PC-9 (cell line): ENCODE results near the gene MRPS23. TPM values are rescaled to one million over a fixed set of nuclear protein-coding genes. Genes with fewer than 3 reads are reported as not detected.

ENCODE experiments used
- BruUV-seq: library from RNA; stranded (reverse); fragments of 400-500 nt; replicated peaks from 2 replicates; lab custom pipeline; 2021; lab: Mats Ljungman, UMichigan
- CTCF ChIA-PET: fragments of 300-600 bp; sonication (Branson Sonifier 250); formaldehyde crosslinking; loops from one replicate; lab custom pipeline; 2022; ENCODE audit warnings: antibody characterized with exemption; lab: Charles Lee
- POLR2A ChIA-PET: fragments of 300-600 bp; sonication (Branson Sonifier 250); formaldehyde crosslinking; loops from one replicate; lab custom pipeline; 2022; ENCODE audit warnings: antibody characterized with exemption; ENCODE audit not compliant: unreplicated experiment; lab: Charles Lee
- DNase-seq, 2 experiments: peaks; one replicate each; pipeline versions ENCODE4 v3.0.0 to v3.0.0-alpha.2; 2015 to 2022; ENCODE audit warnings: mixed read lengths in 1 of 2
- H2AFZ ChIP-seq: fragments of 200-600 bp; sonication (generic); 2 replicates; pipeline ENCODE4 v1.8.1; 2017; ENCODE audit warnings: antibody characterized with exemption
- H3F3A ChIP-seq: fragments of 200-600 bp; sonication (generic); 2 replicates; pipeline ENCODE4 v1.8.1; 2017; ENCODE audit warnings: antibody characterized with exemption, mild to moderate bottlenecking, low read depth; ENCODE audit not compliant: insufficient read depth
- H3K27ac ChIP-seq: fragments of 200-600 bp; sonication (generic); 2 replicates; pipeline ENCODE4 v1.6.1; 2016; ENCODE audit warnings: mixed run types
- H3K27me3 ChIP-seq: fragments of 200-600 bp; sonication (generic); 2 replicates; pipeline ENCODE4 v1.6.1; 2016; ENCODE audit warnings: low read depth, mixed run types; ENCODE audit not compliant: insufficient read depth
- H3K36me3 ChIP-seq: fragments of 200-600 bp; sonication (generic); 2 replicates; pipeline ENCODE4 v1.6.1; 2016; ENCODE audit warnings: low read depth, mixed run types
- H3K4me1 ChIP-seq: fragments of 200-600 bp; sonication (generic); replicated peaks from 2 replicates; pipeline ENCODE4 v1.6.1; 2016; ENCODE audit warnings: mixed run types; ENCODE audit not compliant: insufficient read depth
- H3K4me2 ChIP-seq: fragments of 200-600 bp; sonication (generic); 2 replicates; pipeline ENCODE4 v1.6.1; 2017; ENCODE audit warnings: mixed run types
- H3K4me3 ChIP-seq: fragments of 200-600 bp; sonication (generic); 2 replicates; pipeline ENCODE4 v1.6.1; 2016; ENCODE audit warnings: mixed run types
- H3K79me2 ChIP-seq: fragments of 200-600 bp; sonication (generic); 2 replicates; pipeline ENCODE4 v1.6.1; 2017; ENCODE audit warnings: low read depth, mixed run types
- H3K9me2 ChIP-seq: fragments of 200-600 bp; sonication (generic); 2 replicates; pipeline ENCODE4 v1.8.1; 2017; ENCODE audit warnings: mild to moderate bottlenecking; ENCODE audit not compliant: insufficient read depth
- H3K9me3 ChIP-seq: fragments of 200-600 bp; sonication (generic); 2 replicates; pipeline ENCODE4 v1.8.1; 2016; ENCODE audit warnings: low read depth; ENCODE audit not compliant: insufficient read depth
- H4K20me1 ChIP-seq: fragments of 200-600 bp; sonication (generic); 2 replicates; pipeline ENCODE4 v1.8.1; 2017; ENCODE audit not compliant: insufficient read depth
- EZH2 ChIP-seq: fragments of 200-600 bp; sonication (generic); IDR thresholded peaks from 2 replicates; pipeline ENCODE4 v1.8.0; 2017; ENCODE audit warnings: antibody characterized with exemption, low read depth
- intact Hi-C: fragments of 100-400 bp; cut with micrococcal nuclease; formaldehyde crosslinking; loops from one replicate; pipeline ENCODE4 v1.10.0; 2022; ENCODE audit not compliant: unreplicated experiment
- total RNA-seq: library from RNA; stranded (reverse); gene quantifications from 2 replicates; pipeline ENCODE4 v1.2.3, GENCODE V29; 2021
- TF ChIP-seq, protein P1 (sequence below): fragments of 200-600 bp; sonication (generic); conservative IDR thresholded peaks from 2 replicates; pipeline ENCODE4 v1.6.1; 2017; ENCODE audit warnings: mixed run types, antibody characterized with exemption, mild to moderate bottlenecking, moderate library complexity

The MRPS23 gene
- total RNA-seq, 1 experiment from 2014 or later = 49.7 TPM

DNA sequence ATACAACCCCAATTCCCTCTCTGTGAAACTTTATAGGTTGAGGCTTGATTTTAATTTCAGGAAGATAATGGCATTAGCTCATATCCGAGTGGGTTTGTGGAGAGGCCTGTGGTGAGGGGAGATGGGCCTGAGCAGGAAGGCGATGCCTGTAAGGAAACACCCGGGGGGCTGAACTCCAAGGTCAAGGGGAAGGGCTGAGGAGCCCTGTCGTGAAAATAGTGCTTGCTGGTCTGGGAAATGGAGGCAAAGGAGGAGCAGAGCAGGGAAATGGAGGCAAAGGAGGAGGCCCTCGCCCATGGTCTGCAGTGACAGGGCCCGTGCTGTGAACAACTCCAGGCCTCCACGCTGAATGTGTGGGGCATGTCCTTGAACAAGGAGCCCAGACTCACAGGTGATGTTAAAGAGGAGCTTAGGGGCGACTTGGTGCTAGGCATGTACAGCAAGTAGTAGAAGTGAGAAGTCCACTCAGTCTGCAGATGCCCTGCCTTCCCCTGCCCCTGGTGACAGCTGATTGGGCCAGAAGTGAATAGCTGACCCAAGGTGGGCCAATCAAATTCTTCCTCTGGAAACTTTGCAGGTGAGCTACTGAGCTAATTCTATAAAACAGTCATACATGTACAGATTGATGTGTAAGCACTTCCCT is 38.1 kb downstream of the MRPS23 start:
- Histone ChIP-seq H3K4me2 (no peak overlapping the region), H2AFZ (no peak overlapping the region), H3K79me2 (no peaks in the 10 kb centered on the region), H3F3A (no peaks in the 10 kb centered on the region), H4K20me1 (no peaks in the 10 kb centered on the region), H3K9me3 (no peaks in the 10 kb centered on the region), H3K4me1 (no peaks in the 10 kb centered on the region), H3K27me3 (peaks cover 88% of the 10 kb centered on the region), H3K4me3 (no peak overlapping the region), H3K36me3 (no peaks in the 10 kb centered on the region), H3K27ac (no peak overlapping the region), H3K9me2 (no peaks in the 10 kb centered on the region)
- ChIA-PET CTCF (no interaction called here), POLR2A (no interaction called here)
- TF ChIP-seq, protein P1, sequence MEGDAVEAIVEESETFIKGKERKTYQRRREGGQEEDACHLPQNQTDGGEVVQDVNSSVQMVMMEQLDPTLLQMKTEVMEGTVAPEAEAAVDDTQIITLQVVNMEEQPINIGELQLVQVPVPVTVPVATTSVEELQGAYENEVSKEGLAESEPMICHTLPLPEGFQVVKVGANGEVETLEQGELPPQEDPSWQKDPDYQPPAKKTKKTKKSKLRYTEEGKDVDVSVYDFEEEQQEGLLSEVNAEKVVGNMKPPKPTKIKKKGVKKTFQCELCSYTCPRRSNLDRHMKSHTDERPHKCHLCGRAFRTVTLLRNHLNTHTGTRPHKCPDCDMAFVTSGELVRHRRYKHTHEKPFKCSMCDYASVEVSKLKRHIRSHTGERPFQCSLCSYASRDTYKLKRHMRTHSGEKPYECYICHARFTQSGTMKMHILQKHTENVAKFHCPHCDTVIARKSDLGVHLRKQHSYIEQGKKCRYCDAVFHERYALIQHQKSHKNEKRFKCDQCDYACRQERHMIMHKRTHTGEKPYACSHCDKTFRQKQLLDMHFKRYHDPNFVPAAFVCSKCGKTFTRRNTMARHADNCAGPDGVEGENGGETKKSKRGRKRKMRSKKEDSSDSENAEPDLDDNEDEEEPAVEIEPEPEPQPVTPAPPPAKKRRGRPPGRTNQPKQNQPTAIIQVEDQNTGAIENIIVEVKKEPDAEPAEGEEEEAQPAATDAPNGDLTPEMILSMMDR = no peak
- no peak for TF ChIP-seq EZH2
- no peak for DNase-seq
- intact Hi-C loops = no loop called here
- no TSS peak for BruUV-seq

DNA sequence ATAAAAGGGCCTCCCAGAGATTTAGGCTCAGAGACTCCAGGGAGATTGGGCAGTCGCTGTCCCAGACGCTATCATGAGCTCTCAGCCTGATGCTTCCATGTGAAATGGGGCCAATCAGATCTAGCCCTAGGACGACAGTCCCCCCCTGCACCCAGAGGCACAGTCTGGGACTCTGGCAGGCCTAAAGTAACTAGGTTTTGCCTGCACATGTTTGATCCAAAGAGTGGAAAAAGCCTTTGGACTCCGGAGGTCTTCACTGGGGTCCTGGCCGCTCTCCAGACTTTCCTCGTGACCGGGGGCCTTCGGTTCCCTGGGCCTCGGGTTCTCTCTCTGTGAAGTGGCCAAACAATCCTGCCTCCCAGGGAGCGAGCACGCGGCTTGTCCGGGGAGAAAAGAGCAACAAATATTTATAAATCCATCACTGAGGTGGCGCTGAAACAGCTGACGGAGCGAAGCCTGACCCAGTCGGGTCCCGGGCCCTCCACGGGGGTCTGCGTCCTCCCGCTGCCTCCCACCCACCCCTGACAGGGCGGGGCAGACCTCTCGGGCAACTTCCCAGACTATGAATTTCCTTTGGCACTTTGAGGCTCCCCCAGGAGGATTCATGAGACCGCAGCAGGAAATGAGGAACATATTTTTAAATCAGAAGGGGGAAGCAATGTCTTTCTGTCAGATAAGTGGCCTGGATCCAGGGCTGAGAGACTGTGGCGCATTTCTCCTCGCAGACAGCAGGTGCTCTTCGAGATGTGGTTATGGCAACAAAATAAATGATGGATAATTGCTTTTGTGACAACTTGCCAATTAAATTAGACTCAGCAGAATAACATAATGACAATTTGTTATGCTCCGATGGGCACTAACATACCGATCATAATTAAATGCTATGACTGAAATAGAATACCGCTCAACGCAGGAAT is 38.9 kb downstream of the MRPS23 start:
- H3K4me1 ChIP-seq = no peaks in the 10 kb centered on the region
- no peaks in the 10 kb centered on the region for H3F3A ChIP-seq
- no TSS peak for BruUV-seq
- peaks cover 88% of the 10 kb centered on the region for H3K27me3 ChIP-seq
- no peak overlapping the region for H3K4me3 ChIP-seq
- H3K79me2 ChIP-seq = no peaks in the 10 kb centered on the region
- no peaks in the 10 kb centered on the region for H3K9me3 ChIP-seq
- TF ChIP-seq, protein P1 = no peak
- no peak for TF ChIP-seq EZH2
- intact Hi-C loops = no loop called here
- H4K20me1 ChIP-seq = no peaks in the 10 kb centered on the region
- DNase-seq = no peak
- H2AFZ ChIP-seq = no peak overlapping the region
- ChIA-PET POLR2A (no interaction called here), CTCF (no interaction called here)
- H3K4me2 ChIP-seq = no peak overlapping the region
- no peaks in the 10 kb centered on the region for H3K36me3 ChIP-seq
- H3K9me2 ChIP-seq = no peaks in the 10 kb centered on the region
- no peak overlapping the region for H3K27ac ChIP-seq

DNA sequence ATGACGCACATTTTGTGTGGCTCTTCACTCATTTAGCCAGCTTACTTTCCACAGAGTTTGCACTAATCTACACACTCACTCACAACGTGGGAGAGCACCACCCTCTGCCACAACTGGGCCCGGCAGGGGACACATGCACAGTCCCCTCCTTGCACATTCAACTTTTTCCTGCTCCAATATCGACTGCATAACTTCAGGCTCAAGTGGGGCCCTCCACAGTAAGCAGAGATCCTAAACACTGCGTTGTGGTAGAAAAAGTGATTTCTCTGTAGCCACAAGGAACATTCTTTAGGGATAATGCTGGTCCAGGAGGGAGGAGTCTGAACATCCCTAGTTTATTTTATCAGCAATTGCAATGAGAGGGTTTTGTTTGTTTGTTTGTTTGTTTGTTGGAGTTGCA is 40.0 kb downstream of the MRPS23 start:
- TF ChIP-seq, protein P1 = no peak
- TF ChIP-seq EZH2 = no peak
- H3K27ac ChIP-seq = no peak overlapping the region
- H3K79me2 ChIP-seq = no peaks in the 10 kb centered on the region
- no peaks in the 10 kb centered on the region for H3K36me3 ChIP-seq
- peaks cover 87% of the 10 kb centered on the region for H3K27me3 ChIP-seq
- intact Hi-C loops = no loop called here
- DNase-seq = no peak
- CTCF ChIA-PET = no interaction called here
- no peaks in the 10 kb centered on the region for H3F3A ChIP-seq
- no peaks in the 10 kb centered on the region for H3K4me1 ChIP-seq
- no peak overlapping the region for H2AFZ ChIP-seq
- no TSS peak for BruUV-seq
- H3K4me3 ChIP-seq = no peak overlapping the region
- POLR2A ChIA-PET = no interaction called here
- no peaks in the 10 kb centered on the region for H4K20me1 ChIP-seq
- H3K9me3 ChIP-seq = no peaks in the 10 kb centered on the region
- H3K9me2 ChIP-seq = no peaks in the 10 kb centered on the region
- no peak overlapping the region for H3K4me2 ChIP-seq
